K562 (cell line): ENCODE results near the gene PATJ. TPM values are rescaled to one million over a fixed set of nuclear protein-coding genes. Genes with fewer than 3 reads are reported as not detected.
A peak's percentile ranks its signal among the peaks of the same experiment; 100 is the strongest.

Experiments
- BACH1 ChIP-seq: fragments of 200-800 bp; sonication (Bioruptor generic); IDR thresholded peaks from 2 replicates; pipeline ENCODE4 v1.6.1; 2016; ENCODE audit warnings: missing genetic modification characterization, missing compliant biosample characterization
- GTF2F1 ChIP-seq: IDR thresholded peaks from 2 replicates; pipeline ENCODE4 v1.6.1; 2011; ENCODE audit warnings: low read depth, low read length, improper control_type of control experiment
- NFIX ChIP-seq: fragments of 250-450 bp; sonication (Bioruptor Pico); IDR thresholded peaks from 2 replicates; pipeline ENCODE4 v1.4.0; 2020; ENCODE audit warnings: low read depth, mild to moderate bottlenecking, moderate library complexity
- PHF8 ChIP-seq: fragments of 200-600 bp; sonication (generic); IDR thresholded peaks from 2 replicates; pipeline ENCODE4 v1.6.1; 2012; ENCODE audit warnings: mixed run types, mild to moderate bottlenecking, inconsistent platforms, low read length, moderate library complexity, borderline replicate concordance
- RNF2 ChIP-seq: sonication (generic); IDR thresholded peaks from 2 replicates; pipeline ENCODE4 v1.6.1; 2016
- SIN3A ChIP-seq, 2 experiments: fragments of 150-350 bp in 1 of 2; IDR thresholded peaks; 2 replicates each; pipeline ENCODE4 v1.6.1; 2011 to 2016; ENCODE audit warnings: borderline replicate concordance in 2 of 2, low read depth in 2 of 2, low read length in 2 of 2, mild to moderate bottlenecking in 2 of 2, moderate library complexity in 2 of 2; ENCODE audit not compliant: control insufficient read depth in 1 of 2
- SIX5 ChIP-seq, 2 experiments: IDR thresholded peaks; 2 replicates each; pipeline ENCODE4 v1.6.1; 2011; ENCODE audit warnings: low read length in 2 of 2, borderline replicate concordance in 1 of 2, low read depth in 1 of 2, mild to moderate bottlenecking in 1 of 2, moderate library complexity in 1 of 2; ENCODE audit not compliant: insufficient read depth in 1 of 2
- SOX6 ChIP-seq: fragments of 450-650 bp; IDR thresholded peaks from 2 replicates; pipeline ENCODE4 v1.6.1; 2014; ENCODE audit warnings: mild to moderate bottlenecking
- SRF ChIP-seq, 2 experiments: fragments of 250-450, 450-650 bp in 1 of 2; sonication (Bioruptor Pico) in 1 of 2; sonication (generic) in 1 of 2; formaldehyde crosslinking; IDR thresholded peaks; 2 replicates each; pipeline versions ENCODE4 v1.5.0 to v1.5.1; 2020 to 2022; ENCODE audit warnings: mild to moderate bottlenecking in 1 of 2, missing genetic modification reagents in 1 of 2
- TFE3 ChIP-seq: fragments of 450-650 bp; formaldehyde crosslinking; IDR thresholded peaks from 2 replicates; pipeline ENCODE4 v1.4.0; 2020; ENCODE audit warnings: mild to moderate bottlenecking, mixed read lengths
- TRIM28 ChIP-seq: fragments of 450-650 bp; IDR thresholded peaks from 2 replicates; pipeline ENCODE4 v1.6.1; 2017
- ZBTB40 ChIP-seq, 2 experiments: fragments of 450-650 bp in 1 of 2; sonication (generic) in 1 of 2; formaldehyde crosslinking in 1 of 2; IDR thresholded peaks; 2 replicates each; pipeline versions ENCODE4 v1.7.1 to v1.9.0; 2016 to 2022; ENCODE audit warnings: inconsistent platforms in 1 of 2, mild to moderate bottlenecking in 1 of 2, missing genetic modification reagents in 1 of 2
- ZNF398 ChIP-seq: fragments of 250-450 bp; sonication (Bioruptor Pico); IDR thresholded peaks from 2 replicates; pipeline ENCODE4 v1.8.0; 2021; ENCODE audit warnings: moderate library complexity, mild to moderate bottlenecking, inconsistent platforms
- polyA plus RNA-seq, 8 experiments: library from polyadenylated mRNA; depleted of rRNA in 4 of 8; stranded (reverse) in 5 of 8; unstranded in 3 of 8; fragments of >200 nt; fragmentation: Nextera tagmentation in 2 of 8; fragmentation: Illumina TruSeq in 1 of 8; extraction: Ambion mirVana in 2 of 8; extraction: Trizol in 1 of 8; gene quantifications; 2 replicates each; pipeline versions ENCODE4 v1.2.1 to v1.2.3, GENCODE V29; 2011 to 2014; ENCODE audit warnings: inconsistent platforms in 1 of 8, missing spikeins in 1 of 8
- total RNA-seq, 7 experiments: library from RNA; depleted of rRNA in 6 of 7; stranded (reverse); fragments of >200 nt in 6 of 7; fragmentation: Illumina TruSeq in 2 of 7; extraction: Trizol in 2 of 7; gene quantifications; 2 replicates each; pipeline versions ENCODE4 v1.2.1 to v1.2.3, GENCODE V29; 2011 to 2021; ENCODE audit warnings: low replicate concordance in 1 of 7

Gene PATJ
- total and polyA plus RNA-seq, 9 of the 15 experiments (the other 6 are each of a cell fraction or from before 2014, with no cell fraction given): 0.22 TPM; not detected in 8

GRCh38 chr1:61708953-61709907, 33.0 kb upstream of the PATJ start (continued):
- TF ChIP-seq SIN3A (IDR thresholded peaks at IDR 0.05; ENCODE audit: borderline replicate concordance in 2 of 2, control insufficient read depth in 1 of 2, low read depth in 2 of 2, low read length in 2 of 2): no peak
- no peak; a peak in 1 of 4 replicates for TF ChIP-seq SRF (CRISPR knock-in tag; IDR thresholded peaks at IDR 0.05)
- peak; percentile 95 for TF ChIP-seq SOX6
- no peak for TF ChIP-seq NFIX (CRISPR knock-in tag)
- TF ChIP-seq GTF2F1: no peak
- TF ChIP-seq SIX5 (IDR thresholded peaks at IDR 0.05; ENCODE audit: borderline replicate concordance in 1 of 2, insufficient read depth in 1 of 2, low read depth in 1 of 2, low read length in 2 of 2): no peak
- peak; percentile 65; the same call in 1 of the 2 replicates for TF ChIP-seq BACH1 (tag)
- TF ChIP-seq PHF8: no peak
- 0 out of 2 replicates have a peak, but pooled peaks have one; percentile 18 for TF ChIP-seq ZBTB40 (IDR thresholded peaks at IDR 0.05)
- no peak for TF ChIP-seq ZBTB40 (CRISPR knock-in tag; IDR thresholded peaks at IDR 0.05)
- no peak for TF ChIP-seq RNF2
- TF ChIP-seq TFE3 (CRISPR knock-in tag): no peak
- TF ChIP-seq ZNF398 (CRISPR knock-in tag): no peak
- no peak for TF ChIP-seq TRIM28
